ENCODE measurements around the gene PCDHGA5. TPM values are rescaled to one million over a fixed set of nuclear protein-coding genes. Genes with fewer than 3 reads are reported as not detected.
"Not testable (repeated sequence)": the region's sequence is repeated elsewhere in the genome, so short reads cannot be mapped to it uniquely, and the experiment has no call there.

The PCDHGA5 gene
- total RNA-seq, 2 experiments from 2014 or later, result 0.08 TPM; not detected in 1

GRCh38 chr5:141415275-141415618 is 51.3 kb downstream of the PCDHGA5 start:
- H3K27ac Mint-ChIP-seq; ATAC-seq (ENCODE audit: poor library complexity); DNase-seq; H3K4me3 ChIP-seq (ENCODE audit: low read length); H3K27ac ChIP-seq (ENCODE audit: low read depth in 1 of 2, low read length in 2 of 2); POLR2A ChIA-PET; H3K36me3 ChIP-seq (ENCODE audit: insufficient read depth, low read length): not testable (repeated sequence)
- CTCF ChIA-PET, result interaction anchor here (1.1 to 3.0 kb wide), 2 partner anchors 95 to 110 kb away, joined by 3 to 15 read pairs; partner anchors contain the start of gene TAF7
- Mint-ChIP-seq H3K36me3 (ENCODE audit: low read depth) (peaks cover 50% of the 10 kb centered on the region), H3K9me3 (peaks cover 22% of the 10 kb centered on the region), H3K4me1 (ENCODE audit: low read depth) (peaks cover 27% of the 10 kb centered on the region), H3K27me3 (peaks cover 81% of the 10 kb centered on the region), H3K4me3 (peak overlapping the region; percentile 4)
- Histone ChIP-seq H3K9me3 (ENCODE audit: control insufficient read depth in 1 of 2, insufficient read depth in 1 of 2, low read length in 2 of 2) (peaks cover 28 to 54% of the 10 kb centered on the region in 2 experiments), H3K27me3 (ENCODE audit: control insufficient read depth in 1 of 2, insufficient read depth in 2 of 2, low read length in 2 of 2) (peaks cover 61 to 90% of the 10 kb centered on the region in 2 experiments), H3K4me1 (ENCODE audit: insufficient read depth, low read length) (peaks cover 15% of the 10 kb centered on the region)
- intact Hi-C loops (cut with DNase I, micrococcal nuclease), result loop anchor here in 1 of 2 experiments (5.0 to 10.0 kb wide), 3 partner anchors 33 to 90 kb away; partner anchors contain the start of genes PCDHGA5, PCDHGA7 and TAF7

Other genes with a start within 250 kb of the PCDHGA5 start
- gene PCDHB4, start 242.3 kb upstream of the PCDHGA5 start, total RNA-seq, result not detected
- under 1 TPM in 1 of 2 experiments, not detected in 1; 0.08 TPM for gene PCDHB5, start 229.0 kb upstream of the PCDHGA5 start, total RNA-seq
- not detected for gene PCDHB6, start 214.1 kb upstream of the PCDHGA5 start, total RNA-seq
- not detected for gene PCDHB7, start 191.5 kb upstream of the PCDHGA5 start, total RNA-seq
- not detected for gene PCDHB8, start 186.4 kb upstream of the PCDHGA5 start, total RNA-seq
- not detected for gene PCDHB16, start 181.8 kb upstream of the PCDHGA5 start, total RNA-seq
- not detected for gene PCDHB9, start 177.0 kb upstream of the PCDHGA5 start, total RNA-seq
- gene PCDHB10, start 171.8 kb upstream of the PCDHGA5 start, total RNA-seq, result not detected
- not detected for gene PCDHB11, start 164.5 kb upstream of the PCDHGA5 start, total RNA-seq
- not detected for gene PCDHB12, start 155.4 kb upstream of the PCDHGA5 start, total RNA-seq
- gene PCDHB13, start 150.2 kb upstream of the PCDHGA5 start, total RNA-seq, result not detected
- gene PCDHB14, start 140.8 kb upstream of the PCDHGA5 start, total RNA-seq, result not detected
- gene PCDHB15, start 118.8 kb upstream of the PCDHGA5 start, total RNA-seq, result not detected
- under 1 TPM in 1 of 2 experiments, not detected in 1; 0.22 TPM for gene SLC25A2, start 60.1 kb upstream of the PCDHGA5 start, total RNA-seq
- gene TAF7, start 43.4 kb upstream of the PCDHGA5 start, total RNA-seq, result 10 to 100 TPM; 80.5 TPM
- gene PCDHGA1, start 33.6 kb upstream of the PCDHGA5 start, total RNA-seq, result not detected
- not detected for gene PCDHGA2, start 25.4 kb upstream of the PCDHGA5 start, total RNA-seq
- gene PCDHGA3, start 20.3 kb upstream of the PCDHGA5 start, total RNA-seq, result not detected
- under 1 TPM in 1 of 2 experiments, not detected in 1; 0.05 TPM for gene PCDHGB1, start 14.1 kb upstream of the PCDHGA5 start, total RNA-seq
- under 1 TPM; 0.08 TPM for gene PCDHGA4, start 9.1 kb upstream of the PCDHGA5 start, total RNA-seq
- under 1 TPM; 0.19 to 0.20 TPM for gene PCDHGB2, start 4.2 kb upstream of the PCDHGA5 start, total RNA-seq
- gene PCDHGB3, start 6.1 kb downstream of the PCDHGA5 start, total RNA-seq, result under 1 TPM; 0.11 to 0.28 TPM
- under 1 TPM in 1 of 2 experiments, not detected in 1; 0.11 TPM for gene PCDHGA6, start 9.7 kb downstream of the PCDHGA5 start, total RNA-seq
- not detected for gene PCDHGA7, start 18.6 kb downstream of the PCDHGA5 start, total RNA-seq
- not detected for gene PCDHGB4, start 23.5 kb downstream of the PCDHGA5 start, total RNA-seq
- not detected for gene PCDHGA8, start 28.5 kb downstream of the PCDHGA5 start, total RNA-seq
- gene PCDHGB5, start 33.8 kb downstream of the PCDHGA5 start, total RNA-seq, result under 1 TPM; 0.14 to 0.20 TPM
- not detected for gene PCDHGA9, start 38.6 kb downstream of the PCDHGA5 start, total RNA-seq
- gene PCDHGB6, start 43.9 kb downstream of the PCDHGA5 start, total RNA-seq, result under 1 TPM in 1 of 2 experiments, not detected in 1; 0.06 TPM
- under 1 TPM in 1 of 2 experiments, not detected in 1; 0.08 TPM for gene PCDHGA10, start 48.8 kb downstream of the PCDHGA5 start, total RNA-seq
- not detected for gene PCDHGB7, start 53.5 kb downstream of the PCDHGA5 start, total RNA-seq
- gene PCDHGA11, start 56.9 kb downstream of the PCDHGA5 start, total RNA-seq, result not detected
- gene PCDHGA12, start 66.3 kb downstream of the PCDHGA5 start, total RNA-seq, result not detected
- gene PCDHGC3, start 111.8 kb downstream of the PCDHGA5 start, total RNA-seq, result not detected
- gene PCDHGC4, start 120.9 kb downstream of the PCDHGA5 start, total RNA-seq, result not detected
- not detected for gene PCDHGC5, start 124.9 kb downstream of the PCDHGA5 start, total RNA-seq

Data from CD4-positive, alpha-beta T cell (primary cell).